ENCODE results near the gene CDH23. TPM values are rescaled to one million over a fixed set of nuclear protein-coding genes. Genes with fewer than 3 reads are reported as not detected.

CDH23 gene
- total and polyA plus RNA-seq, 10 of the 15 experiments (the other 5 are each of a cell fraction or from before 2014, with no cell fraction given): 0.09 to 0.40 (median 0.15) TPM; not detected in 1

GRCh38 chr10:71392791-71393781 is 3.6 kb upstream of the CDH23 start:
- no peaks in the 10 kb centered on the region for H3K4me1 ChIP-seq (ENCODE audit: control insufficient read depth, insufficient read depth, low read length)
- H3K79me2 ChIP-seq (ENCODE audit: control insufficient read depth, insufficient read depth, low read length): no peaks in the 10 kb centered on the region
- intact Hi-C loops (cut with micrococcal nuclease; ENCODE audit: unreplicated experiment) (no loop called here), in situ Hi-C loops (cut with MboI) (no loop called here)
- H3K4me2 ChIP-seq (ENCODE audit: control insufficient read depth, insufficient read depth): no peak overlapping the region
- ChIA-PET RAD21 (ENCODE audit: unreplicated experiment) (no interaction called here), CTCF (interaction anchor here (1.1 to 1.5 kb wide), 3 partner anchors 11 to 78 kb away, joined by 3 read pairs; partner anchors contain the start of gene SLC29A3), POLR2A (no interaction called here), SMC1A (ENCODE audit: uncharacterized antibody, unreplicated experiment) (interaction anchor here (1.0 to 2.2 kb wide), 2 partner anchors 16 to 177 kb away, joined by 3 to 6 read pairs; no protein-coding TSS in a partner anchor)
- no peak overlapping the region for H3K4me3 ChIP-seq
- ATAC-seq (no peak), FAIRE-seq (no peak), DNase-seq (ENCODE audit: low read depth, low spot score) (no peak)
- peaks cover 3% of the 10 kb centered on the region; the same call in 1 of the 2 replicates for H4K20me1 ChIP-seq (ENCODE audit: control insufficient read depth, insufficient read depth)
- no peak overlapping the region for H2AFZ ChIP-seq (ENCODE audit: control insufficient read depth, low read depth, low read length)
- H3K9me3 ChIP-seq (replicated peaks; ENCODE audit: control insufficient read depth, insufficient read depth, low read length): no peaks in the 10 kb centered on the region
- no TSS peak for BruUV-seq (replicated peaks)
- no peak overlapping the region for H3K27ac ChIP-seq (ENCODE audit: control insufficient read depth, insufficient read depth)
- no peak overlapping the region for H3K9ac ChIP-seq (ENCODE audit: control insufficient read depth, insufficient read depth, low read length)
- WGBS (ENCODE audit: insufficient coverage, insufficient replicate concordance, low lambda C conversion rate, missing lambda C conversion rate): 20% methylated on average over 16 of the region's 16 CpGs
- peaks cover 11 to 28% of the 10 kb centered on the region in 2 experiments for H3K27me3 ChIP-seq (replicated peaks in 1 of 2; ENCODE audit: control insufficient read depth in 2 of 2, insufficient read depth in 2 of 2, low read length in 1 of 2)
- no peaks in the 10 kb centered on the region for H3K36me3 ChIP-seq (ENCODE audit: control insufficient read depth in 2 of 2, insufficient read depth in 2 of 2, low read length in 1 of 2)
- TF ChIP-seq BCL11A (IDR thresholded peaks at IDR 0.05; ENCODE audit: low read depth, low read length) (no peak), ZNF592 (IDR thresholded peaks at IDR 0.05) (no peak)

All from GM12878 (cell line).